Skin epidermis (tissue), 12 donors: ENCODE data around the gene MTRF1.

Source experiments
- H3K27ac ChIP-seq, 21 experiments: fragments of 200-600 bp; sonication (generic) in 11 of 21; one replicate each; pipeline ENCODE4 v1.5.0; 2020; ENCODE audit warnings: mild to moderate bottlenecking in 3 of 21, inconsistent platforms in 2 of 21, moderate library complexity in 2 of 21
- H3K4me3 ChIP-seq, 7 experiments: fragments of 200-600 bp; sonication (generic) in 2 of 7; one replicate each; pipeline ENCODE4 v1.5.0; 2020; ENCODE audit warnings: inconsistent platforms in 2 of 7, mild to moderate bottlenecking in 2 of 7, moderate library complexity in 1 of 7

The MTRF1 gene

GRCh38 chr13:41231025-41231677, 32.2 kb downstream of the MTRF1 start:
- Histone ChIP-seq H3K27ac (no peak overlapping the region), H3K4me3 (no peak overlapping the region)

DNA sequence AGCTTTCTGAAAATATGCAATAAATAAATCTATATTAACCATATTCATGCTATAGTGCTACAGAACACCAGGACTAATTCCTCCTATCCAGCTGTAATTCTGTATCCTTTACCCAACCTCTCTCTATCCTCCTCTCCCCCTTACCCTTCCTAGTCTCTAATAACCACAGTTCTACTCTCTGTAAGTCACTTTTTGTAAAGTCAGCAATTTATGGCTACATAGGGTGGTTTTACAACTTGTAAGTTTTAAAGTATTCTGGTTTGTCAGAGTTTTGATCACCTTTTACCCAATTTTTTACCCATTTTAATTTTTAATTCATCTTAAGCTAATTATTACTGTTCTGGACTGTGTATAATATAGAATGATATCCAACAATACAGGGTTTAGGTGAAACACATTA, 34.0 kb downstream of the MTRF1 start:
- H3K4me3 ChIP-seq, result no peak overlapping the region

GRCh38 chr13:41224113-41225110, 39.0 kb downstream of the MTRF1 start:
- Histone ChIP-seq H3K4me3 (no peak overlapping the region), H3K27ac (no peak overlapping the region)

More for the DNA sequence above, 34.0 kb downstream of the MTRF1 start:
- no peak overlapping the region for H3K27ac ChIP-seq

- Histone ChIP-seq H3K4me3 (no peak overlapping the region), H3K27ac (no peak overlapping the region)
Observed at GRCh38 chr13:41222259-41222852, 41.0 kb downstream of the MTRF1 start.

DNA sequence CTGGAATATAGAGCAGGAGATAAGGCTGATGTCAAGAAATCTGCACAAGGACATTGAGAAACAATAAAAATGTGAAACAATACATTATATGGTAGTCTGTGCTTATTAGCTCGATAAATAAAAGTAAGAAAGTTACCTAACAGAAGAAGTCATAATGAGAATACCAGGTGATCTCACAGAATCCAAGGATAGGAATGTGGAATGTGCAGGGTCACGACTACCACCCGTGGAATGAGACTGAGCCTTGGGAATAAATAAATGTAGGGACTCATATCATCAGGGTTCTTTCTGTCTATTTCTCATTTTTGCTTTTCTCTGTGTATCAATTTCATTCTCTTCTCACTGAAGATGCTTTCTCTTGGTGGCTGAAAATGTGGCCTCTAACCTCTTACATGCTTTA, 43.0 kb downstream of the MTRF1 start:
- Histone ChIP-seq H3K27ac (no peak overlapping the region), H3K4me3 (no peak overlapping the region)

DNA sequence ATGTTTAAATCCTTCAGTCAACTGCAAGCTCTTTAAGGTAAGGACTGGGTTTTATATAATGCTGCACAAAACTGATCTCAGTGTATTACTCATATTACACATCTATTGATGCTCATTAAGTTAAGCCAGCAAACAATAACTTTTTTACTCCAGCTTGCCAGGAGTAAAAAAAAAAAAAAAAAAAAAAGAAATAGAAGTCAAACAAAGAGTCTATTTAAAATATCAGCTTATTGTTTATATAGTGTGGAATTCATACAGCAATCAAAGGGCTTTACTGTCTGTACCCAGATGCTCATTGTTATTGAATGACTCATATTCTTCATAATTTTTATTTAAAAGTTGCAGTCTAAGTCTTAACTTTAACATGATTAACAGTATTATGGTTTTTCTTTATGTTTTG, 47.2 kb downstream of the MTRF1 start:
- Histone ChIP-seq H3K4me3 (no peak overlapping the region), H3K27ac (no peak overlapping the region)

DNA sequence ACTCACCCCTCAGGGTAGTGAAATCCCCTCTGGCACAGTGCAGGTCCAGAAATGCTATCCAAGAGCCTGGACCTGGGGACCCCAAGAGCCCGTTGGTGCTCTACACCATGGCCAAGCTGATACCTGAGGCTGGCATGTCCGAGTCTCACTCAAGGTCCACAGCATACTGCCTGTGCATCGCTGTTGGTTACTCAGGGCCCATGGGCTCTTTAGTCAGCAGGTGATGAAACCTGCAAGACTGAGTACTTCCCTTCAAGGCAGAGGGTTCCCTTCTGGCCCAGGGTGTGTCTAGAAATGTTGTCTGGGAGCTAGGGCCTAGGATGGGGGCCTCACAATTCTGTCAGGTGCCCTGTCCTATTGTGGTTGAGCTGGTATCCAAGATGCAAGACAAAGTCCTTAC, 49.5 kb downstream of the MTRF1 start:
- Histone ChIP-seq H3K27ac (no peak overlapping the region), H3K4me3 (no peak overlapping the region)

DNA sequence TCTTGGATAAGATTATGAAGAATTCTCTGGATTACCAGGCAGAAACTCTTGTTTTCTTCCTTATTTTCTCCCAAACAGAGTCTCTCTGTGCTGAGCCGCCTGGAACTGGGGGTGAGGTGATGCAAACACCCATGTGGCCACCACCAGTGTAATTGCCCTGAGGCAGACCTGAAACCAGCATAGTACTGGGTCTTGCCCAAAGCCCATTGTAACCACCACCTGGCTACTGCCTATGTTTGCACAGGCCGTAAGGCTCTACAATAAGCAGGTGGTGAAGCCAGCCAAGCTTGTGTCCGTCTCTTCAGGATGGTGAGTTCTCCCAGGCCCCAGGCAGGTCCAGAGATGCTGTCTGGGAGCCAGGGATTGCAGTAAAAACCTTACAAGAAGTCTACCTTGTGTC, 50.1 kb downstream of the MTRF1 start:
- H3K4me3 ChIP-seq, result no peak overlapping the region
- no peak overlapping the region for H3K27ac ChIP-seq

DNA sequence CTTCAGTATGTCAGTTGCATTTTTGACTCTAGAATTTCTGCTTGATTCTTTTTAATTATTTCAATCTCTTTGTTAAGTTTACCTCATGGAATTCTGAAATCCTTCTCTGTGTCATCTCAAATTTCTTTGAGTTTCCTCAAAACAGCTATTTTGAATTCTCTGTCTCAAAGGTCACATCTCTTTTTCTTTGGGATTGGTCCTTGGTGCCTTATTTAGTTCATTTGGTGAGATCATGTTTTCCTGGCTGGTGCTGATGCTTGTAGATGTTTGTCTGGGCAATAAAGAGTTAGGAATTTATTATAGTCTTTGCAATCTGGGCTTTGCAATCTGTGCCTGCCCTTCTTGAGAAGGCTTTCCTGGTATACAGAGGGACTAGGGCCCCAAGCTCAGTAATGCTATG, 50.5 kb downstream of the MTRF1 start:
- no peak overlapping the region for H3K4me3 ChIP-seq
- no peak overlapping the region for H3K27ac ChIP-seq

DNA sequence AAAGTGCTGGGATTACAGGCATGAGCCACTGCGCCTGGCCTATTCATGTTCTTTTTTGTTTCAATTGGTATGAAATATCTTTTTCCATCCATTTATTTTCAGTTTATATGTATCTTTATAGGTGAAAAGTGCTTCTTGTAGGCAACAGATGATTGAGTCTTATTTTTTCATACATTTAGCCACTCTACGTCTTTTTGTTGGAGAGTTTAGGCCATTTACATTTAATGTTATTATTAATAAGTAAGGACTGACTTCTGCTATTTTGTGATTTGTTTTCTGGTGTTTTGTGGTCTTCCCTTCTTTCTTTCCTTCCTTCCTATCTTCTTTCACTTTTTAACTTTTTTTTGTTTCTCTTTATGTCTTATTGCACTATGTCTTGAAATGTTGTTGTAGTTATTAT, 52.3 kb downstream of the MTRF1 start:
- Histone ChIP-seq H3K27ac (no peak overlapping the region), H3K4me3 (no peak overlapping the region)

GRCh38 chr13:41206467-41206866, 56.9 kb downstream of the MTRF1 start:
- Histone ChIP-seq H3K27ac (no peak overlapping the region), H3K4me3 (no peak overlapping the region)

- Histone ChIP-seq H3K27ac (no peak overlapping the region), H3K4me3 (no peak overlapping the region)
Observed at GRCh38 chr13:41203810-41204209, 59.6 kb downstream of the MTRF1 start.

- Histone ChIP-seq H3K27ac (no peak overlapping the region), H3K4me3 (no peak overlapping the region)
Observed at GRCh38 chr13:41200126-41200525, 63.2 kb downstream of the MTRF1 start.

- Histone ChIP-seq H3K4me3 (no peak overlapping the region), H3K27ac (peak overlapping the region in 1 of 21 experiments; percentile 29)
Observed at GRCh38 chr13:41199526-41199925, 63.9 kb downstream of the MTRF1 start.

- Histone ChIP-seq H3K4me3 (no peak overlapping the region), H3K27ac (peak overlapping the region in 1 of 21 experiments; percentile 29)
Observed at GRCh38 chr13:41199079-41199478, 64.3 kb downstream of the MTRF1 start.

DNA sequence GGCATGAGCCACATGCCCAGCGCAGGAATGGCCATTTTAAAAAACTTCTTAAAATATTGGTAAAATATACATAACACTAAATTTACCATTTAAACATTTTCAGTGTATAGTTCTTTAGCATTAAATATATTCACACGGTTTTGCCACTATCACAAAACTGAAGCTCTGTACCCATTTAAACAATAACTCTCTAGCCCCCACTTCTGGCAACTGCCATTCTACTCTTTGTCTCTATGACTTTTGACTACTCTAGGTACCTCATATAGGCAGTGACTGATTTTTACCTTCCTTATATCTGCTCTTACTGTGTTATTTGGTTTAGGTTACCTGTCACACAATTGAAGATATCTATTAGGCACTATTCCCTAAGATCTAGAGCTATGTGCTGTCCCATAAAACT, 66.8 kb downstream of the MTRF1 start:
- Histone ChIP-seq H3K27ac (no peak overlapping the region), H3K4me3 (no peak overlapping the region)

GRCh38 chr13:41196011-41196410, 67.4 kb downstream of the MTRF1 start:
- Histone ChIP-seq H3K4me3 (no peak overlapping the region), H3K27ac (no peak overlapping the region)

DNA sequence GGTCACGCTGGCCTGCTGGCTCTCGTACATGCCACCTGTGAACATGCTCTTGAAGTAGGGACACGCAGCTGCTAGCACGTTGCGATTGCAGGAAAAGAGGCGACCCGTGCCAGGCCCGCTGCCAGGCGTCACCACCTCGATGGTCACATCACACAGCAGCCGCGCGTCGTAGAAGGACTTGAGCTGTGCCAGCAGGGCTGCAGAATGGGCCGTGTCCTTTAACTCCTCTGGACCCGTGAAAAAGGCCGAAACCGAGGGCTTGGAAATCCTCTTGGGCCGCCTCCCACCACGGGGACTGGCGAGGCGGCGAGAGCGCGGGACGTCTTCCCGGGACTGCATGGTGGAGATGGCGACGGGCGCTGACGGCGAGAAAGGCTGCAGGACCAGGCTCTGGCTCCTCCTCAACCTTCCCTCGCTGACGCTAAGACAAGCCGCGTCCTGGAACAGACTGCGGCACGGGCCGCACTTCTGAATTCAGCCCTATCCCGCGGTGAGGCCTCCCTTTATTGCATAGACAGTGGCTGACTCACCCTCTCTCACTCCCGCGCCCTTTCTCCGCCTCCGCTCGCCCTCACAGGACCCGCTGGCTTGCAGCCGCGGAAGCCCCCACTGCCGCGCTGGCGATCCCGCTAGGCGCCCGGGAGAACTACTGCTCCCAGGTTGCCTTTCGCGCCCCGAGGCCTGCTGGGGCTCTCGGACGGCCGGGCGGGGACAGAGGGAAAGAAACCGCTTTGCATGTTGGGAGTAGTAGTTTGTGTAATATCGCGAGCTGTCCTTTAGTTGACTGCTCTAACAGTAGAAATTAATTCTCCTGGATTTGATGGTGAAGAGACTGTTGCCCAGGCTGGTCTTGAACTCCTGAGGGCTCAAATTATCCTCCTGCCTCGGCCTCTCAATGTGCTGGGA, 69.2 kb downstream of the MTRF1 start, which contains the start of gene KBTBD7:
KBTBD7 (minus strand) TSS at position 651 of the 906 bp plus-strand sequence; CDS start at position 339, 312 bp downstream.
- Histone ChIP-seq H3K4me3 (peak within 1 kb of the TSS; percentile 35 to 63 (median 52)), H3K27ac (peak within 1 kb of the TSS; percentile 57 to 94 (median 85))

- H3K4me3 ChIP-seq, result peak overlapping the region in 6 of 7 experiments; percentile 35 to 63 (median 54)
Observed at GRCh38 chr13:41193469-41193868, 69.9 kb downstream of the MTRF1 start.

More at GRCh38 chr13:41193469-41193868, 69.9 kb downstream of the MTRF1 start:
- H3K27ac ChIP-seq, result peak overlapping the region in 9 of 21 experiments; percentile 74 to 94 (median 85)
